Measurements from ENCODE around the gene ZNF76. TPM values are rescaled to one million over a fixed set of nuclear protein-coding genes. Genes with fewer than 3 reads are reported as not detected.

The ZNF76 gene
- total and polyA plus RNA-seq, 4 donors = 10.6 to 51.8 (median 36.5) TPM

DNA sequence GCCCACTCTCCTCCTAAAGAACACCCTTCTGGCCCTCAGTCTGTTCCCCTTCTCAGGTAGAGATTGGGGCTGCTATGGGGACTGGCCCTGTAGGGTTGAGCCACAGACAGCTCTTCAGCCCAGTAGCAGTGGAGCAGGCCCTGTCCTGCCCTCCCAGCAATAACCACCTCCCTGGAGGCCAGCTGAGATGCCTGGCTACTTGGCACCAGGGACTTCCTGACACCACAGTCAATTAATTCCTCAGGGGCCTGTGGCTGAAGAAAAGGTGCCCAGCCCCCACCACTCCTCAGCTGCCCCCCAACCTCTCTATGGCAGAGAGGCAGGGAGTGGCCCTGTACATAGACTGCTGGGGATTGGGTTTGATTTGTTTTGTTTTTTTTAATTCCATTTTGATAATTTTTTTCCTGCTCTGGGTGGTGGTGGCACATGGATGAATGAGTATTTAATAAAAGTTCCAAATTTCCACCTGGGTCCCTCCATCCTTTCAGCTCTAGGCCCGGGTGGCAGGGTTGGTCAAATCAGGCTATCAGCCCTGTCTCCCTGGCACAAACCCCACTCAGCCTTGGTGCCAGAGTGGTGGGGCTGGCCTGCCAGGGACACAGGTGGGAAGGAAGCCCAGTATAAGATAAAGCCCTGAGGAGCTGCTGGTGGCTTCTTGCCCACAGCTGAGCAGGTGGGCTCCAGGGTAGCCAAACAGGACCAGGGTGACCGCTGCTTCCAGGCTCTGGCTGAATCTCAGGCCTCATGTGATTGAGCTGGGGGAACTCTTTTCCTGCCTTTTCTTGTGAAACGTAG lies 36.2 kb downstream of the ZNF76 start:
- Histone ChIP-seq H3K9me3 (ENCODE audit: control insufficient read depth, low read length) (no peaks in the 10 kb centered on the region), H3K27ac (ENCODE audit: low read depth in 1 of 2, low read length in 2 of 2) (no peak overlapping the region), H3K36me3 (ENCODE audit: control insufficient read depth in 1 of 2, insufficient read depth in 2 of 2, low read length in 1 of 2) (peaks cover 0 to 7% of the 10 kb centered on the region in 2 donors), H3K27me3 (ENCODE audit: control insufficient read depth in 1 of 2, insufficient read depth in 2 of 2, low read length in 1 of 2) (no peaks in the 10 kb centered on the region), H3K4me3 (ENCODE audit: low read length in 2 of 2) (no peak overlapping the region), H3K4me1 (ENCODE audit: control insufficient read depth in 1 of 2, insufficient read depth in 2 of 2, low read length in 2 of 2) (no peaks in the 10 kb centered on the region)
- WGBS, 2 donors = 37 to 43% methylated on average over 3 of the region's 3 CpGs
- DNase-seq (no peak), ATAC-seq (ENCODE audit: low FRiP score) (no peak)
- intact Hi-C loops (cut with DNase I) = loop anchor here in 1 of 2 donors (2.0 kb wide), 1 partner anchor 33 kb away; no protein-coding TSS in a partner anchor

DNA sequence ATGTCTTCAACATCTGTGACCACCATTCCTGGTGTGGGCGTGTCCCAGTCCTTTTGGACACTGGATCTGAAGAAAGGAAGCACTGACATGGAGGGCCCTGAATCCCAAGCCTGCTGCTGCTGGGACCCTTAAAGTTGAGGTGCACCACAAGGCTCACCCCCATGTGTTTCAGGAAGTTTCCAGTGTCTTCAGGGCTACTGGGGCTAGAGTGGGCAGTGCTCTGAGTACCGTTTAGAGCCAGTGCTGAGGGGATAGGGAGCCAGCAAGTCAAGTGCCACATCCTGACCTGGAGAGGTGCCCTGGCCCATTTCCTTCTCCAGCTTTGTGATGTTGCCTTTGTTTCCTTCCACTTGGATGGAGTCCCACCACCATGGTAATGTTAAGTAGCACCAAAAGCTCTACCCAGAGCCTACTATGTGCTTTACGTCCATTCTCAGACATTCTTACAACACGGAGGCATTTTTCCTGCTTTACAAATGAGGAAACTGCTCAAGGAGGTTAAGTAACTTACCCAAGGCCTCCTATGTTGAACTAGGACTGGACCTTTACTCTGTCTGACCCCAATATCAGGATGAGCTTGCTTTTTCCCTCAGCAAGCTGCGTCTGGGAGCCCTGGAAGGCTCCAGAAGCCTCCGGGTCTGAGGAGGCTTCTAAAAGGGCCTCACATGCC lies 37.5 kb downstream of the ZNF76 start:
- no peaks in the 10 kb centered on the region for H3K9me3 ChIP-seq (ENCODE audit: control insufficient read depth, low read length)
- 35 to 40% methylated on average over 6 of the region's 6 CpGs for WGBS, 2 donors
- H3K4me3 ChIP-seq (ENCODE audit: low read length in 2 of 2) = no peak overlapping the region
- H3K4me1 ChIP-seq (ENCODE audit: control insufficient read depth in 1 of 2, insufficient read depth in 2 of 2, low read length in 2 of 2) = no peaks in the 10 kb centered on the region
- peaks cover 0 to 4% of the 10 kb centered on the region in 2 donors for H3K36me3 ChIP-seq (ENCODE audit: control insufficient read depth in 1 of 2, insufficient read depth in 2 of 2, low read length in 1 of 2)
- DNase-seq (no peak), ATAC-seq (ENCODE audit: low FRiP score) (no peak)
- no peaks in the 10 kb centered on the region for H3K27me3 ChIP-seq (ENCODE audit: control insufficient read depth in 1 of 2, insufficient read depth in 2 of 2, low read length in 1 of 2)
- no peak overlapping the region for H3K27ac ChIP-seq (ENCODE audit: low read depth in 1 of 2, low read length in 2 of 2)
- intact Hi-C loops (cut with DNase I) = loop anchor here in 1 of 2 donors (2.0 kb wide), 1 partner anchor 32 kb away; no protein-coding TSS in a partner anchor

DNA sequence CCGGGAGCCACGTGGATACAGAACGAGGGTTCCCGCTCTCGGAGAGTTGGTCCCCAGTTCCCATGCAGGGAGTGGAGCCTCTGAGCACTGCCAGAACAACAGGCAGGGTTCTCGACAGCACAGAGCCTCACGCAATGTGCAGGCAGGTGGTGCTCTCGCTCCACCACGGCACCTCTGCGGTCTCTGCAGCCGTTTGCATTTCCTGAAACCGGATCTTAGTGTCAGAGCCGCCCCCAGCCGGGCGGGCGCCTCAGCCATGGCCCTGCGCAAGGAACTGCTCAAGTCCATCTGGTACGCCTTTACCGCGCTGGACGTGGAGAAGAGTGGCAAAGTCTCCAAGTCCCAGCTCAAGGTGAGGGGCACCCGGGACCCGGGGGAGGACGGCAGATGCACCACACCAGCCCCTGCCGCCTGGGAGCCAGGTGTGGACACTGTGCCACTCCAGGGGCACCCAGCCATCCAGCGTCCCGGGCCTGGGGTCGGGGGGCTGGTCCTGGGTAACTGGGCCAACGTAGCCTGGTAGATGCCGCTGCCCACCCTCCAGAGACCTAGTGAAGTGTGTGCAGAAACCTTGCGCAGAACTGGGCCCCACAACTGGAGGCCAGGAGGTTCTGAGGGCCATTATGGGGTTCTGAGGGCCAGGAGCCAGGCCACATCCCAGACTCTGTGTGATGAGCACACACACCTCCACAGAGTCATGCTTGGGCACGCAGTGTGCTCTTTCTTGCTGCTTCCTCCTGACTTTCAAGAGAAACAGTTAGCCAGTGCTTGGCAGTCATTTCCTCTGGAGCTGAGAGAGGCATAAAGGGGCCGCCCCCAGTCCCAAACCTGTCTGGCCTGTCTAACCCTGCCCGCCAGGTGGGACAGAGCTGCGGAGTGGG lies 38.3 kb downstream of the ZNF76 start, which contains the start of gene DEF6:
Gene DEF6, plus strand, starts transcription at position 218 of the 881 bp plus-strand sequence. Its CDS starts 39 bp downstream, at position 257.
- H3K9me3 ChIP-seq (ENCODE audit: control insufficient read depth, low read length) = no peaks in the 10 kb centered on the region
- peak; percentile 87 to 89 for DNase-seq
- no peak within 1 kb of the TSS for H3K4me3 ChIP-seq (ENCODE audit: low read length in 2 of 2)
- no peak within 1 kb of the TSS for H3K27ac ChIP-seq (ENCODE audit: low read depth in 1 of 2, low read length in 2 of 2)
- H3K27me3 ChIP-seq (ENCODE audit: control insufficient read depth in 1 of 2, insufficient read depth in 2 of 2, low read length in 1 of 2) = no peaks in the 10 kb centered on the region
- intact Hi-C loops (cut with DNase I) = loop anchor here in 1 of 2 donors (2.0 kb wide), 1 partner anchor 31 kb away; no protein-coding TSS in a partner anchor
- H3K4me1 ChIP-seq (ENCODE audit: control insufficient read depth in 1 of 2, insufficient read depth in 2 of 2, low read length in 2 of 2) = no peaks in the 10 kb centered on the region
- peak; percentile 88 for ATAC-seq (ENCODE audit: low FRiP score)
- 28 to 29% methylated on average over 35 of the region's 35 CpGs for WGBS, 2 donors
- H3K36me3 ChIP-seq (ENCODE audit: control insufficient read depth in 1 of 2, insufficient read depth in 2 of 2, low read length in 1 of 2) = no peaks in the 10 kb centered on the region

DNA sequence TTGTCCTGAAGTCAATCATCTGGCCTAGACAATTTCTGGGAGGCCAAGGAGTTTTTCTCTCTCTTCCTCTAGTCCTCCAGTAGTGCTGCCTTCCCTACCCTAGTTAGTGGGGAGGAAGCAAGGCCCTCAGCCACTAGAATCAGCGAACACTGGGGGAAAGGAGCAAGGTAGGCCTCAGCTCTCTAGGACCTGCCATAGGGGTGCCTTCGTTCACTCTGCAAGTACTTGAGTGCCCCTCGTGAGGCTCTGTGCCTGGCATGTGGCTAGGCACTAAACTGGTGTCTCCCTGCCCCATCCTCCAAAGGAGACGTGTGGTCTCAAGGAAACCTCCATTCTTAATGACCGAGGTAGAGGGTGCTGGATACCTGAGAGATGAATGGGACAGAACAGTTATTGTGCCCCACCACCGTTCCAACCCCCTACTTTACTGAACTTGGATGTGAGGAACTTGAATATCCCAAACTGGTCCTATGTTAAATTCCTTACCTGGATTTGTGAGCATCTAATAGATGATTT lies 39.1 kb downstream of the ZNF76 start:
- Histone ChIP-seq H3K4me1 (ENCODE audit: control insufficient read depth in 1 of 2, insufficient read depth in 2 of 2, low read length in 2 of 2) (no peaks in the 10 kb centered on the region), H3K27ac (ENCODE audit: low read depth in 1 of 2, low read length in 2 of 2) (no peak overlapping the region), H3K36me3 (ENCODE audit: control insufficient read depth in 1 of 2, insufficient read depth in 2 of 2, low read length in 1 of 2) (no peaks in the 10 kb centered on the region), H3K9me3 (ENCODE audit: control insufficient read depth, low read length) (no peaks in the 10 kb centered on the region), H3K27me3 (ENCODE audit: control insufficient read depth in 1 of 2, insufficient read depth in 2 of 2, low read length in 1 of 2) (no peaks in the 10 kb centered on the region), H3K4me3 (ENCODE audit: low read length in 2 of 2) (no peak overlapping the region)
- no peak for ATAC-seq (ENCODE audit: low FRiP score)
- intact Hi-C loops (cut with DNase I) = no loop called here
- no peak for DNase-seq
- 92 to 98% methylated on average over 6 of the region's 6 CpGs for WGBS, 2 donors

DNA sequence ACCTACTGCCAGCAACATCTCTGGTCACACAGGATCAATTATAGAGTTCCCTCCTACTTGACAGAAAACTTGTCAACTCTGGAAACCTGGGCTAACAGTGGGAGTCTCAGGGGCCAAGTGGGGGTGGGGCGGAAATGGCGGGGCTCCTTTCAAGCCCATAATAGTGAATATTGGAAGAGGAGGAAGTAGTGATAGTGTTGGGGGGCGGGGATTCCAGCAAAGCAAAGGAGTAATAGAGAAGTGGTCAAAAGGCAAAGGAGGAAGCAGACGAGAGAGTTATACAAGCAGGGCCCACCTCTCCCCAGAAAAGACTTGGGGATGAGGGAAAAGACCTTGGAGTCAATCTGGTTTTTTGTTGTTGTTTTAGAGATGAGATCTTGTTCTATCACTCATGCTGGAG lies 40.1 kb downstream of the ZNF76 start:
- WGBS, 2 donors = 94 to 95% methylated on average over 4 of the region's 4 CpGs
- Histone ChIP-seq H3K27me3 (ENCODE audit: control insufficient read depth in 1 of 2, insufficient read depth in 2 of 2, low read length in 1 of 2) (no peaks in the 10 kb centered on the region), H3K9me3 (ENCODE audit: control insufficient read depth, low read length) (no peaks in the 10 kb centered on the region), H3K36me3 (ENCODE audit: control insufficient read depth in 1 of 2, insufficient read depth in 2 of 2, low read length in 1 of 2) (no peaks in the 10 kb centered on the region), H3K4me1 (ENCODE audit: control insufficient read depth in 1 of 2, insufficient read depth in 2 of 2, low read length in 2 of 2) (no peaks in the 10 kb centered on the region), H3K4me3 (ENCODE audit: low read length in 2 of 2) (no peak overlapping the region), H3K27ac (ENCODE audit: low read depth in 1 of 2, low read length in 2 of 2) (no peak overlapping the region)
- intact Hi-C loops (cut with DNase I) = no loop called here
- DNase-seq (peak in 1 of 2 donors; percentile 71), ATAC-seq (ENCODE audit: low FRiP score) (no peak)

DNA sequence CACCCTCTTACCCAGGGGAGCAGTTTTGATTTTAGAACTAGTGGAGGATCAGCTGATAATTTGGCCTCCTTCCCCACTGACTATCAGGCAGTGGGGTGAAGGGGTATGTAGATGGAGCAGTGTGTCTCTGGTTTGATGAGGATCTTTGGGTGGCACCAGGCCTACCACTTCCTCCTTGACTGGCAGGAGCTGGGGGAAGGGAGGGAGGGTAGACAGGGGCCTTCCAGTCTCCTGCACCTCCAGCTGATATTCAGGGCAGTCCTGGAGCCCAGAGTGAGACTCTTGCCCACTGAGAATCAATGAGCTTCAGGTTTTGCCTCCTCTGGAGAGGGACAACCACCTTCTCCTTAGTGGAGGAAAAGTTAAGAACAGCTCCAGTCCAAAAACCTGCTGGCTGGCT lies 41.3 kb downstream of the ZNF76 start:
- intact Hi-C loops (cut with DNase I) = no loop called here
- Histone ChIP-seq H3K36me3 (ENCODE audit: control insufficient read depth in 1 of 2, insufficient read depth in 2 of 2, low read length in 1 of 2) (no peaks in the 10 kb centered on the region), H3K27me3 (ENCODE audit: control insufficient read depth in 1 of 2, insufficient read depth in 2 of 2, low read length in 1 of 2) (no peaks in the 10 kb centered on the region), H3K4me3 (ENCODE audit: low read length in 2 of 2) (no peak overlapping the region), H3K4me1 (ENCODE audit: control insufficient read depth in 1 of 2, insufficient read depth in 2 of 2, low read length in 2 of 2) (no peaks in the 10 kb centered on the region), H3K9me3 (ENCODE audit: control insufficient read depth, low read length) (no peaks in the 10 kb centered on the region), H3K27ac (ENCODE audit: low read depth in 1 of 2, low read length in 2 of 2) (no peak overlapping the region)
- DNase-seq = no peak
- ATAC-seq (ENCODE audit: low FRiP score) = no peak

DNA sequence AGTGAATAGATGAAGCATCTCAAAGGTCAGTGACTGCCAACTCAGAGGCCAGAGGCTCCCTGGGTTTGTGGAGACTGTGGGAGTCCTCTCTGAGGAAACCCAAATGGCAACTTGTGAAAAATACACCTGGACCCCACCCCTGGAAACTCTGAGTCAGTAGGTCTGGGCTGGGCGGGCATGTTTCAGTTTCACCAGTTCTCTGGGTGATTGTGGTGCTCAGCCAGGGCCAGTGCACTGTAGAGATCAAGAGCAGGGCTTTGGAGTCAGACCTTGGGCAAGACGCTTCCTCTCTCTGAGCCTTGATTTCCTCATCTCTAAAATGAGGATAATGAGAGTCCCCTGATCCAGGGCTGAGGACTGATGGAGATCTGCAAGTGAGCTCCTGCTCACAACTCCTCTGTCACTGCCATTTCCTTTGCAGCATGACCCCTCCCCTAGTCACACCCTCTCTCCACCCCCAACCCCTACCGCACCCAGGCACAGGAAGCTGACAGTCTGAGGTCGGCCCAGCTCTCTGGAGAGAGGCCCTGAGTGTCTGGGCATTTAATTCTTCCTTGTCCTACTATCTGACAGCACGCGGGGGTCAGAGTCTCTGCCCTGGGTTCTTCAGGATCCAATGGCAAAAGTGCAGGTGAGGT lies 43.2 kb downstream of the ZNF76 start:
- intact Hi-C loops (cut with DNase I) = no loop called here
- no peak overlapping the region for H3K27ac ChIP-seq (ENCODE audit: low read depth in 1 of 2, low read length in 2 of 2)
- no peaks in the 10 kb centered on the region for H3K27me3 ChIP-seq (ENCODE audit: control insufficient read depth in 1 of 2, insufficient read depth in 2 of 2, low read length in 1 of 2)
- no peaks in the 10 kb centered on the region for H3K36me3 ChIP-seq (ENCODE audit: control insufficient read depth in 1 of 2, insufficient read depth in 2 of 2, low read length in 1 of 2)
- WGBS, 2 donors = 56 to 60% methylated on average over 6 of the region's 6 CpGs
- DNase-seq = peak in 1 of 2 donors; percentile 74
- H3K4me3 ChIP-seq (ENCODE audit: low read length in 2 of 2) = no peak overlapping the region
- ATAC-seq (ENCODE audit: low FRiP score) = peak; percentile 52
- no peaks in the 10 kb centered on the region for H3K4me1 ChIP-seq (ENCODE audit: control insufficient read depth in 1 of 2, insufficient read depth in 2 of 2, low read length in 2 of 2)
- H3K9me3 ChIP-seq (ENCODE audit: control insufficient read depth, low read length) = no peaks in the 10 kb centered on the region

DNA sequence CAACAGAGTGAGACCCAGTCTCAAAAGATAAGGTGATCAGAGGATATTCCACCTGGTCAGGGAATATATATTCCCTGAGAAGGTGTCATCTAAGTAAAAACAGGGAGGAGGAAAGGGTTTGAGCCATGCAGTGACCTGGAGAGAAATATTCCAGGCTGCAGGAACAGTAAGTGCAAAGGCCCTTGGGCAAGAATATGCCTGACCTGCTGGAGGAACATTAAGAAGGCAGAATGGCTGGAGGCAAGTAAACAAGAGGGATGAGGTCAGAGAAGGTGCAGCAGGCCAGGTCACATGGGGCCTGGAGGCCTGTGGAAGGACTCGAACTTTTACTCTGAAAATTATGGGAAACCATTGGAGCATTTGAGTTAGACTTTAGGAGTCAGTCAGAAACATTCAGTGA lies 44.8 kb downstream of the ZNF76 start:
- Histone ChIP-seq H3K27me3 (ENCODE audit: control insufficient read depth in 1 of 2, insufficient read depth in 2 of 2, low read length in 1 of 2) (no peaks in the 10 kb centered on the region), H3K9me3 (ENCODE audit: control insufficient read depth, low read length) (no peaks in the 10 kb centered on the region), H3K4me1 (ENCODE audit: control insufficient read depth in 1 of 2, insufficient read depth in 2 of 2, low read length in 2 of 2) (no peaks in the 10 kb centered on the region), H3K36me3 (ENCODE audit: control insufficient read depth in 1 of 2, insufficient read depth in 2 of 2, low read length in 1 of 2) (no peaks in the 10 kb centered on the region), H3K4me3 (ENCODE audit: low read length in 2 of 2) (no peak overlapping the region), H3K27ac (ENCODE audit: low read depth in 1 of 2, low read length in 2 of 2) (no peak overlapping the region)
- no peak for ATAC-seq (ENCODE audit: low FRiP score)
- intact Hi-C loops (cut with DNase I) = no loop called here
- WGBS, 2 donors = 75 to 81% methylated on average over 1 of the region's 1 CpG
- DNase-seq = no peak

All from aorta (tissue), 5 donors.